ENCODE results near the gene ZYG11A.
"Not testable (repeated sequence)": the region's sequence is repeated elsewhere in the genome, so short reads cannot be mapped to it uniquely, and the experiment has no call there.

Gene ZYG11A

GRCh38 chr1:52842643-52843310 is at the start of gene ZYG11A:
Gene ZYG11A, plus strand, starts transcription at chr1:52842760. Its CDS starts 124 bp downstream, at chr1:52842884.
- DNase-seq (ENCODE audit: low read depth) = peak; percentile 36

DNA sequence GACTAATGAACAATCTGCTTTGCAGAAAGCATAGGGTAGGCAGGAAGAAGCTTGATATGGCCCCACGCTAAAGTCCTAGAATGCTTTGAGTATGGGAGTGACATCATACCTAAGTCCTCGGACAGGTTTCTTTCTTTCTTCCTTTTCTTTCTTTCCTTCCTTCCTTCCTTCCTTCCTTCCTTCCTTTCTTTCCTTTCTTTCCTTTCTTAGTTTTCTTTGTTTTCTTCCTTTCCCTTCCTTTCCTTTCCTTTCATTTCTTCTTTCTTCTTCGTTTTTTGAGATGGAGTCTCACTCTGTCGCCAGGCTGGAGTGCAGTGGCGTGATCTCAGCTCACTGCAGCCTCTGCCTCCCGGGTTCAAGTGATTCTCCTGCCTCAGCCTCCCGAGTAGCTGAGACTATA is 48.8 kb upstream of the ZYG11A start:
- not testable (repeated sequence) for DNase-seq (ENCODE audit: low read depth)

- DNase-seq (ENCODE audit: low read depth) = no peak
Observed at GRCh38 chr1:52795464-52795863, 47.1 kb upstream of the ZYG11A start.

DNA sequence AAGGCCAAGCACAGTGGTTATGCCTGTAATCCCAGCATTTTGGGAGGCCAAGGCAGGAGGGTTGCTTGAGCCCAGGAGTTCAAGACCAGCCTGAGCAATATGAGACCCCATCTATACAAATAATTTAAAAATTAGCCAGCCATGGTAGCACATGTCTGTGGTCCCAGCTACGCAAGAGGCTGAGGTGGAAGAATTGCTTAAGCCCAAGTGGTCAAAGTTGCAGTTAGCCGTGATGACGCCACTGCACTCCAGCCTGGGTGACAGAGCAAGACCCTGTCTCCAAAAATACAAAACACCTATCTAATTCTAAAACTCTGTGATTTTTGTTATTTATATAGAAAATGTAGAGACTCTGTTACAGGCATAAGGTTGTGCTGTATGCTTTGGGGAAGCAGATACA is 44.2 kb upstream of the ZYG11A start:
- no peak for DNase-seq (ENCODE audit: low read depth)

DNA sequence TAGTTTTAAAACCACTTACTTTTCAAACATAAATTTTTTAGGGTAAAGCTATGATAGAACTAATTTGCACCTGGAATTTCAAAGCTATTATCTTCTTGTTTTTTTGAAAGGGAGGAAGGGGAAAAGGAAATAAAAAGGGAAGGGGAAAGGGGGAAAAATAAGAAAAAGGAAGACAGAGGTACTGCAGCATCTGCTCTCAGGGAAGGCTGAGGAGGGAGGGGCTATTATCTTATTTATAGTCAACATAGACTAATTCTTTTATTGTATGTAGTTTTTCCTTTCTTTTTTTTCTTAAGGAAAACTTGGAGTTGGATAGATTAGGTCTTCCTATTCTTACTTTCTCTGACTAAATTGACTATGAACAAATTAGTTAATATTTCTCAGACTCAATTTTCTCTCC is 41.5 kb upstream of the ZYG11A start:
- DNase-seq (ENCODE audit: low read depth) = no peak

GRCh38 chr1:52804083-52804482 is 38.5 kb upstream of the ZYG11A start:
- DNase-seq (ENCODE audit: low read depth) = not testable (repeated sequence)

DNA sequence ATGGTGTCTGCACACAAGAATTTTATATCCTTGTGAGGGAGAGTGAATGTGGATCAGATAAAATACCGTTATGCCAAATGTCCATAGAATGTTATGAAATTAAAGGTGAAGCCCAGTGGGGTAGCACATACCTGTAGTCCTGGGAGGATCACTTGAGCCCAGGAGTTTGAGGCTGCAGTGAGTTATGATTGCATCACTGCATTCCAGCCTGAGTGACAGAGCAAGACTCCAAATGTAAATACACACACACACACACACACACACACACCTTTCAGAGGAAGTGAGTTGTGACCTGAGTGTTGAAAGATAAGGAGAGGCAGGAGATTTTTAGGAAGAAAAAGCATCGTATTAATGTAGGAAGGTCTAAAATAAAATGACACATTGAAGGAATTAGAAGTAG is 28.1 kb upstream of the ZYG11A start:
- DNase-seq (ENCODE audit: low read depth) = no peak

DNA sequence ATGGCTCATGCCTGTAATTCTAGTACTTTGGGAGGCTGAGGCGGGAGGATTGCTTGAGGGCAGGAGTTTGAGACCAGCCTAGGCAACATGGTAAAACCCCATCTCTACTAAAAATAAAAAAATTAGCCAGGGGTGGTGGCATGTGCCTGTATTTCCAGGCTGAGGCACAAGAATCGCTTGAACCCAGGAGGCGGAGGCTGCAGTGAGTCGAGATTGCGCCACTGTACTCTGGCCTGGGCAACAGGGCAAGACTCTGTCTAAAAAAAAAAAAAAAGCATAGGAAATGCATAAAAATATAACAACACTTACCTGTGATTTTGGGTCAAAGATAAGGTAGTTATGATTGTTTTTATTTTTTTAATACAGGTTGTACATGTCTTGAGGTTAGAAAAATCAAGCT is 21.7 kb upstream of the ZYG11A start:
- DNase-seq (ENCODE audit: low read depth) = not testable (repeated sequence)

- DNase-seq (ENCODE audit: low read depth) = no peak
Observed at GRCh38 chr1:52825868-52826267, 16.7 kb upstream of the ZYG11A start.

DNA sequence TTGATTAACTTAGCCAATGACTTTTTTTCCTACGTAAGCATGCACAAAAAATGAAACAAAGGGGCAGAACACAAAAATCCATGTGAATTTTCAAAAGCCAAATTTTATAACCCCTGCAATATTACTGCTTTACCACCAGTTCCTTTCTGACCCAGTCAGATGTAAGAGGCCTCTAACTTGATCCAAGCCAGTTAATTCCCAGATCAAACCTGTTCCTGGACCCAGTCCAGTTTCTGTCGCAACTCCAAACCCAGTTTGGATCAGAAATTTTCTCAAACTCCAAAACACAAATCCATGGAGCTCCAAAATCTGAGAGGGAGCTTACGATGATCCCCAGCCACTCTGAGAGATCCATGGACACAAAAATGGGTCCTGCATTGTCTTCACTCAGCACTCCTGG is 7.8 kb upstream of the ZYG11A start:
- no peak for DNase-seq (ENCODE audit: low read depth)

DNA sequence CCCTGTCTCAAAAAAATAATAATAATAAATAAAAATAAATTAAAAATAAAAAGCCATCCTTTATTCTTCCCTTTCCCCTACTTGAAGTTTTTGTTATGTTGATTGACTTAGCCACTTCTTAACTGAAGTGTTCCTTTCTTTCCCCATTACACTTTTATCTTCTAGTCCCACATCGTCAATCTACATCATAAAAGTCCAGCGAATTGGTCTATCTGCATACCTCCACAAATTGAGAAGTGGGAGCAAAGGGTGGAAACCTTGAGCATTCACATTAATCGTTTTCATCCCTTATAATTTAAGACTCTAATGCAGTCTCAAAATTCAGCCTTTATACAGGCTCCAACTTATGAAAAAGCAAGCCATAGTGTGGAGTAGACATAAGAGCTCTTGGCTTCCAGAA is 6.5 kb upstream of the ZYG11A start:
- DNase-seq (ENCODE audit: low read depth) = no peak

DNA sequence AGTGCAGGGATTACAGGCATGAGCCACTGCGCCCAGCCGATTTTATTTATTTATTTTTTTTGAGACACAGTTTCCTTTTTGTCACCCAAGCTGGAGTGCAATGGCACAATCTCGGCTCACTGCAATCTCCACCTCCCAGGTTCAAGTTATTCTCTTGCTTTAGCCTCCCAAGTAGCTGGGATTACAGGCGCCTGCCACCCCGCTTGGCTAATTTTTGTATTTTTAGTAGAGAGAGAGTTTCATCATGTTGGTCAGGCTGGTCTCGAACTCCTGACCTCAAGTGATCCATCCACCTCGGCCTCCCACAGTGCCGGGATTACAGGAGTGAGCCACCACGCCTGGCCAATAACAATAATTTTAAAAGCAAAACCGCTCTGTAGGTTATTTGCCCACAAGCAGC is 3.4 kb upstream of the ZYG11A start:
- DNase-seq (ENCODE audit: low read depth) = not testable (repeated sequence)

- not testable (repeated sequence) for DNase-seq (ENCODE audit: low read depth)
Observed at GRCh38 chr1:52845119-52845518, 2.6 kb downstream of the ZYG11A start.

GRCh38 chr1:52848423-52848822 is 5.9 kb downstream of the ZYG11A start:
- DNase-seq (ENCODE audit: low read depth) = no peak

- no peak for DNase-seq (ENCODE audit: low read depth)
Observed at GRCh38 chr1:52850951-52851350, 8.4 kb downstream of the ZYG11A start.

DNA sequence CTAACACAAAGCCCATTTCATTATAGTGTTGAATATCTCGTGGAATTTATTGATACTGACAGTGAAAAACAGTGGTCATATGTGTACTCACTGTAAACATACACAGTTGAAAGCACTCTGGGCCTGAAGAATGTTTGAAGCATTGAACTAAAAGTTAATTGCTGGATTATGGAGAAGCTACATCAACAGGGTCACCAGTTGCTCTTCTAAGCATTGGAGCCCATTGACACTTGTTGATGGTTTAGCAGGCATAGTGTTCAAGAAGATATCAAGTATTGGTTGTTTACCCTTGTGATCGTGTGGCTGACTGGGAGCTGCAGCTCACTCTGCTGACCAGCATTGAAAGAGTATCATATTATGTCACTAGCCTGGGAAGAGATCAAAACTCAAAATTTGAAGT is 10.3 kb downstream of the ZYG11A start:
- no peak for DNase-seq (ENCODE audit: low read depth)

DNA sequence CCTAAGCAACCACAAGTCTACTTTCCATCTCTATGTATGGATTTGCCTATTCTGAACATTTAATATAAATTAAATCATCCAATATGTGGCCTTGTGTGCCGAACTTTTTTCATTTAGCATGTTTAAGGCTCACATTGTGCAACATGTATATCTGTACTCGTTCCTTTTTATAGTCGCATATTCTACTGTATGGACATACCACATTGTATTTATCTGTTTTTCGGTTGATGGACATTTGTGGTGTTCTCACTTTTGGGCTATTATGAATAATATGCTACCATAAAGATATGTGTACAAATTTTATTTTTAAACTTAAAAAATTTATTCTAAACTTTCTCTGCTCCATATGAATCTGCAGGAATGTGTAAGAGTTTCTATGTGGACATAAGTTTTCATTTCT is 13.0 kb downstream of the ZYG11A start:
- DNase-seq (ENCODE audit: low read depth) = no peak

- no peak for DNase-seq (ENCODE audit: low read depth)
Observed at GRCh38 chr1:52856026-52856425, 13.5 kb downstream of the ZYG11A start.

- no peak for DNase-seq (ENCODE audit: low read depth)
Observed at GRCh38 chr1:52857443-52857842, 14.9 kb downstream of the ZYG11A start.

GRCh38 chr1:52862666-52863458 is 20.3 kb downstream of the ZYG11A start:
- DNase-seq (ENCODE audit: low read depth) = no peak

- DNase-seq (ENCODE audit: low read depth) = no peak
Observed at GRCh38 chr1:52867087-52867863, 24.7 kb downstream of the ZYG11A start.

DNA sequence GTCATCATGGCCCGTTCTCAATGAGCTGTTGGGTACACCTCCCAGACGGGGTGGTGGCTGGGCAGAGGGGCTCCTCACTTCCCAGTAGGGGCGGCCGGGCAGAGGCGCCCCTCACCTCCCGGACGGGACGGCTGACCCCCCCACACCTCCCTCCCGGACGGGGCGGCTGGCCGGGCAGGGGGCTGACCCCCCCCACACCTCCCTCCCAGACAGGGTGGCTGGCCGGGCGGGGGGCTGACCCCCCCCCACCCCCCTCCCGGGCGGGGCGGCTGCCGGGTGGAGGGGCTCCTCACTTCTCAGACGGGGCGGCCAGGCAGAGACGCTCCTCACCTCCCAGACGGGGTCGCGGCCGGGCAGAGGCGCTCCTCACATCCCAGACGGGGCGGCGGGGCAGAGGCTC is 27.2 kb downstream of the ZYG11A start:
- DNase-seq (ENCODE audit: low read depth) = not testable (repeated sequence)

- DNase-seq (ENCODE audit: low read depth) = no peak
Observed at GRCh38 chr1:52876843-52877242, 34.3 kb downstream of the ZYG11A start.
